MM.1S (cell line): ENCODE measurements around the gene PI4KA.
"Not testable (repeated sequence)": the region's sequence is repeated elsewhere in the genome, so short reads cannot be mapped to it uniquely, and the experiment has no call there.

Experiments
- DNase-seq: peaks from one replicate; pipeline ENCODE4 v3.0.0-alpha.2; 2015
- H2AFZ ChIP-seq: fragments of 300-600 bp; sonication (generic); 2 replicates; pipeline ENCODE4 v1.6.0; 2016; ENCODE audit warnings: antibody characterized with exemption, low read length
- H3F3A ChIP-seq: fragments of 300-600 bp; sonication (generic); 2 replicates; pipeline ENCODE4 v1.6.1; 2016; ENCODE audit warnings: mild to moderate bottlenecking, antibody characterized with exemption, low read length, moderate library complexity, mixed read lengths; ENCODE audit not compliant: insufficient read depth
- H3K27ac ChIP-seq: fragments of 300-600 bp; sonication (generic); 2 replicates; pipeline ENCODE4 v1.5.1; 2016; ENCODE audit warnings: mild to moderate bottlenecking, low read length
- H3K27me3 ChIP-seq: fragments of 300-600 bp; sonication (generic); replicated peaks from 2 replicates; pipeline ENCODE4 v1.6.0; 2016; ENCODE audit warnings: low read length; ENCODE audit not compliant: insufficient read depth
- H3K36me3 ChIP-seq: fragments of 300-600 bp; sonication (generic); replicated peaks from 2 replicates; pipeline ENCODE4 v1.6.1; 2016; ENCODE audit warnings: mild to moderate bottlenecking, low read length, mixed read lengths; ENCODE audit not compliant: insufficient read depth
- H3K4me1 ChIP-seq: fragments of 300-600 bp; sonication (generic); 2 replicates; pipeline ENCODE4 v1.6.1; 2016; ENCODE audit warnings: low read length, mixed read lengths
- H3K4me2 ChIP-seq: fragments of 300-600 bp; sonication (generic); 2 replicates; pipeline ENCODE4 v1.6.0; 2016; ENCODE audit warnings: low read depth, low read length
- H3K4me3 ChIP-seq: fragments of 300-600 bp; sonication (generic); 2 replicates; pipeline ENCODE4 v1.5.1; 2016; ENCODE audit warnings: low read length, mixed read lengths
- H3K79me2 ChIP-seq: fragments of 300-600 bp; sonication (generic); 2 replicates; pipeline ENCODE4 v1.6.1; 2016; ENCODE audit warnings: mixed run types, low read length, mixed read lengths
- H3K9ac ChIP-seq: fragments of 300-600 bp; sonication (generic); 2 replicates; pipeline ENCODE4 v1.6.1; 2016; ENCODE audit warnings: low read length, mixed read lengths
- H3K9me2 ChIP-seq: fragments of 300-600 bp; sonication (generic); replicated peaks from 2 replicates; pipeline ENCODE4 v1.6.1; 2016; ENCODE audit warnings: mild to moderate bottlenecking, low read length, mixed read lengths; ENCODE audit not compliant: insufficient read depth
- H3K9me3 ChIP-seq: fragments of 300-600 bp; sonication (generic); replicated peaks from 2 replicates; pipeline ENCODE4 v1.6.1; 2016; ENCODE audit warnings: mild to moderate bottlenecking, low read length, mixed read lengths; ENCODE audit not compliant: insufficient read depth
- H4K20me1 ChIP-seq: fragments of 300-600 bp; sonication (generic); 2 replicates; pipeline ENCODE4 v1.6.1; 2016; ENCODE audit warnings: mild to moderate bottlenecking, low read length, moderate library complexity, mixed read lengths; ENCODE audit not compliant: insufficient read depth
- CTCF ChIP-seq: fragments of 300-600 bp; sonication (generic); IDR thresholded peaks from 2 replicates; pipeline ENCODE4 v1.5.1; 2016; ENCODE audit warnings: antibody characterized with exemption, low read length, mixed read lengths
- EZH2 ChIP-seq: fragments of 300-600 bp; sonication (generic); optimal IDR thresholded peaks from 2 replicates; pipeline ENCODE3; 2017; ENCODE audit warnings: low read depth, mild to moderate bottlenecking, antibody characterized with exemption, low read length, mixed read lengths
- EZH2phosphoT487 ChIP-seq: fragments of 300-600 bp; sonication (generic); IDR thresholded peaks from 2 replicates; pipeline ENCODE4 v1.6.1; 2018; ENCODE audit warnings: antibody characterized with exemption, low read length

Gene PI4KA

DNA sequence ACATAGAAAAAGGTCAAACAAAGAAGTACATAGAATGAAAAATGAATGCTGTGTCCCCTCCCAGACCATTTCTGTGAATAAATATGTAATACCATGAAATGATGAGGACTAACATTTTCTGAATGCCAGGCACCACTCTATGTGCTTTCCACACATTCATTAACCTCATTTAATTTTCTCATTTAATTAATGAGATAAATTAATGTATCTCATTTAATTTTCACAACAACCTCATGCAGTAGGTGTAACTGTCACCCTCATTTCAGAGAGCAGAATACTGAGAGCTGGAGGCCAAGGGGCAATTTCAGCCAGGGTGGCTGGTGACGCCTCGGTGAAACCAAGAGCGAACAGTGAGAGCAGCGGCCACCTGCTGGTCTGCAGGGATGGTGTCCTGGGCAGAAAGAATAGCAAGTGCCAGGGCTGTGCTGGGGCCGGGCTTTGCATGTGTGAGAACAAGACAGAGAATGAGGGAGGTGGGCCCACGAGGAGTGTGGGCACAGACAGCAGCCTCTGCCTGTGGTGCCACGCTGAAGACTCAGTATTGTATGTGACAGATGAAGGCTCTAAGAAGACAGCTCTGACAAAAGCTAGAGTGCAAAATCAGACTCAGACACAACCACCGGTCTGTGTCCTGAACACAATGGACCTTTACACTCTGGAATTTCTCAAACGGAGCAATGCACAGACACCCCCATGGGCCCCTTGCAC is 86.5 kb downstream of the PI4KA start:
- no peak overlapping the region for H2AFZ ChIP-seq
- no peak overlapping the region for H3K4me2 ChIP-seq
- no peak overlapping the region for H3K27ac ChIP-seq
- H3K4me1 ChIP-seq = no peaks in the 10 kb centered on the region
- H3K79me2 ChIP-seq = no peaks in the 10 kb centered on the region
- no peak for TF ChIP-seq CTCF
- no peak for TF ChIP-seq EZH2phosphoT487
- no peak for TF ChIP-seq EZH2
- H3K36me3 ChIP-seq = no peaks in the 10 kb centered on the region
- H3K27me3 ChIP-seq = no peaks in the 10 kb centered on the region
- no peaks in the 10 kb centered on the region for H3K9me3 ChIP-seq
- DNase-seq = no peak
- H3F3A ChIP-seq = no peaks in the 10 kb centered on the region
- H3K4me3 ChIP-seq = no peak overlapping the region
- no peak overlapping the region for H3K9ac ChIP-seq
- H3K9me2 ChIP-seq = no peaks in the 10 kb centered on the region
- no peaks in the 10 kb centered on the region for H4K20me1 ChIP-seq

DNA sequence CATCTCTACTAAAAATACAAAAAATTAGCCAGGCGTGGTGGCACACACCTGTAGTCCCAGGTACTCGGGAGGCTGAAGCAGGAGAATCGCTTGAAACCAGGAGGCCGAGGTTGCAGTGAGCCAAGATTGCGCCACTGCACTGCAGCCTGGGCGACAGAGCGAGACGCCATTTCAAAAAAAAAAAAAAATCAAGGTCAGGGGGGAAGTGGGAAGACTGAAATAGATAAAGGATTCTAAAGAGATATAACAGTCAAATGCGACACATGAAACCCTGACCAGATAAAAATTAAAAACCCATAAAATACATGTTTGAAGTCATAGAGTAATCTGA is 89.2 kb downstream of the PI4KA start:
- H3K9ac ChIP-seq, H3K4me2 ChIP-seq, H4K20me1 ChIP-seq, H3K4me1 ChIP-seq, H3K36me3 ChIP-seq, H3K27ac ChIP-seq, H3K27me3 ChIP-seq, H3K4me3 ChIP-seq, DNase-seq, H3K79me2 ChIP-seq, H3K9me2 ChIP-seq, H2AFZ ChIP-seq, H3F3A ChIP-seq, H3K9me3 ChIP-seq: not testable (repeated sequence)

GRCh38 chr22:20766530-20766929 is 92.1 kb downstream of the PI4KA start:
- Histone ChIP-seq H3K9me2 (no peaks in the 10 kb centered on the region), H3K4me1 (no peaks in the 10 kb centered on the region), H3K4me2 (no peak overlapping the region), H3K9ac (no peak overlapping the region), H3K27ac (no peak overlapping the region), H3K36me3 (no peaks in the 10 kb centered on the region), H3K9me3 (no peaks in the 10 kb centered on the region), H2AFZ (no peak overlapping the region), H3K4me3 (no peak overlapping the region), H3F3A (no peaks in the 10 kb centered on the region), H3K27me3 (no peaks in the 10 kb centered on the region), H4K20me1 (no peaks in the 10 kb centered on the region), H3K79me2 (no peaks in the 10 kb centered on the region)
- no peak for DNase-seq
- no peak for TF ChIP-seq CTCF
- no peak for TF ChIP-seq EZH2
- no peak for TF ChIP-seq EZH2phosphoT487

- no peaks in the 10 kb centered on the region for H3K9me2 ChIP-seq
Observed at GRCh38 chr22:20765938-20766337, 92.7 kb downstream of the PI4KA start.

More at GRCh38 chr22:20765938-20766337, 92.7 kb downstream of the PI4KA start:
- Histone ChIP-seq H3K36me3 (peaks cover 4% of the 10 kb centered on the region; the same call in 1 of the 2 replicates), H3K4me3 (no peak overlapping the region), H3K79me2 (no peaks in the 10 kb centered on the region), H3K27ac (no peak overlapping the region), H3K27me3 (no peaks in the 10 kb centered on the region), H3K4me1 (no peaks in the 10 kb centered on the region), H3K4me2 (no peak overlapping the region), H3F3A (no peaks in the 10 kb centered on the region), H3K9ac (no peak overlapping the region), H2AFZ (no peak overlapping the region), H4K20me1 (no peaks in the 10 kb centered on the region), H3K9me3 (no peaks in the 10 kb centered on the region)
- TF ChIP-seq EZH2 (no peak), CTCF (no peak), EZH2phosphoT487 (no peak)
- no peak for DNase-seq
